K562 (cell line): Measurements from ENCODE around the gene PRSS37. TPM values are rescaled to one million over a fixed set of nuclear protein-coding genes. Genes with fewer than 3 reads are reported as not detected.

Source experiments
- HES1 ChIP-seq: fragments of 450-650 bp; IDR thresholded peaks from 2 replicates; pipeline ENCODE4 v1.6.1; 2016; ENCODE audit warnings: low read depth, mild to moderate bottlenecking, moderate library complexity
- HLTF ChIP-seq: fragments of 450-650 bp; IDR thresholded peaks from 2 replicates; pipeline ENCODE4 v1.6.1; 2016
- KDM1A ChIP-seq, 2 experiments: fragments of 450-650 bp; IDR thresholded peaks; 2 replicates each; pipeline ENCODE4 v1.6.1; 2016; ENCODE audit warnings: mild to moderate bottlenecking in 2 of 2
- KDM5B ChIP-seq: fragments of 200-600 bp; sonication (generic); IDR thresholded peaks from 2 replicates; pipeline ENCODE4 v1.6.1; 2012; ENCODE audit warnings: low read depth, mild to moderate bottlenecking, moderate library complexity, low read length, control low read depth, inconsistent platforms; ENCODE audit not compliant: insufficient replicate concordance
- LEF1 ChIP-seq: fragments of 450-650 bp; IDR thresholded peaks from 2 replicates; pipeline ENCODE4 v1.6.1; 2016; ENCODE audit warnings: mild to moderate bottlenecking
- MBD2 ChIP-seq: sonication (generic); IDR thresholded peaks from 2 replicates; pipeline ENCODE4 v1.6.1; 2016; ENCODE audit warnings: low read depth, borderline replicate concordance
- MXI1 ChIP-seq: IDR thresholded peaks from 2 replicates; pipeline ENCODE4 v1.6.1; 2011; ENCODE audit warnings: low read depth, mild to moderate bottlenecking, improper control_type of control experiment, low read length
- NCOA2 ChIP-seq, 2 experiments: fragments of 450-650 bp; IDR thresholded peaks; 2 replicates each; pipeline ENCODE4 v1.6.1; 2018; ENCODE audit warnings: mild to moderate bottlenecking in 2 of 2, moderate library complexity in 1 of 2; ENCODE audit not compliant: partially characterized antibody in 2 of 2
- POLR2AphosphoS5 ChIP-seq: IDR thresholded peaks from 2 replicates; pipeline ENCODE4 v1.6.1; 2011; ENCODE audit warnings: mild to moderate bottlenecking, low read depth, low read length, moderate library complexity; ENCODE audit not compliant: control insufficient read depth, insufficient read depth
- PTTG1 ChIP-seq: fragments of 450-650 bp; IDR thresholded peaks from 2 replicates; pipeline ENCODE4 v1.6.1; 2016; ENCODE audit warnings: low read depth, mild to moderate bottlenecking, missing genetic modification characterization, missing compliant biosample characterization
- SMC3 ChIP-seq: conservative IDR thresholded peaks from 2 replicates; pipeline ENCODE4 v1.6.1; 2011; ENCODE audit warnings: low read depth, low read length, improper control_type of control experiment; ENCODE audit not compliant: insufficient read depth
- SUPT5H ChIP-seq: fragments of 450-650 bp; IDR thresholded peaks from 2 replicates; pipeline ENCODE4 v1.6.1; 2016
- TRIM24 ChIP-seq, 2 experiments: fragments of 450-650 bp; IDR thresholded peaks; 2 replicates each; pipeline ENCODE4 v1.6.1; 2016
- U2AF2 ChIP-seq: fragments of 200-400 bp; formaldehyde crosslinking; optimal IDR thresholded peaks from 2 replicates; pipeline ENCODE3; 2017; ENCODE audit warnings: low read depth, mild to moderate bottlenecking, low read length
- ZBTB2 ChIP-seq: fragments of 450-650 bp; IDR thresholded peaks from 2 replicates; pipeline ENCODE4 v1.6.1; 2016; ENCODE audit warnings: antibody characterized with exemption
- ZFP36 ChIP-seq: fragments of 150-350 bp; IDR thresholded peaks from 2 replicates; pipeline ENCODE4 v1.6.1; 2018; ENCODE audit warnings: low read length, low read depth; ENCODE audit not compliant: partially characterized antibody
- ZNF609 ChIP-seq: sonication (generic); formaldehyde crosslinking; IDR thresholded peaks from 2 replicates; pipeline ENCODE4 v1.8.1; 2023; ENCODE audit warnings: missing genetic modification reagents, mild to moderate bottlenecking, borderline replicate concordance
- ZNF707 ChIP-seq: fragments of 250-450 bp; sonication (Bioruptor Pico); conservative IDR thresholded peaks from 2 replicates; pipeline ENCODE4 v1.8.0; 2022; ENCODE audit warnings: inconsistent platforms, mild to moderate bottlenecking, moderate library complexity
- polyA plus RNA-seq, 8 experiments: library from polyadenylated mRNA; depleted of rRNA in 4 of 8; stranded (reverse) in 5 of 8; unstranded in 3 of 8; fragments of >200 nt; fragmentation: Nextera tagmentation in 2 of 8; fragmentation: Illumina TruSeq in 1 of 8; extraction: Ambion mirVana in 2 of 8; extraction: Trizol in 1 of 8; gene quantifications; 2 replicates each; pipeline versions ENCODE4 v1.2.1 to v1.2.3, GENCODE V29; 2011 to 2014; ENCODE audit warnings: inconsistent platforms in 1 of 8, missing spikeins in 1 of 8
- total RNA-seq, 7 experiments: library from RNA; depleted of rRNA in 6 of 7; stranded (reverse); fragments of >200 nt in 6 of 7; fragmentation: Illumina TruSeq in 2 of 7; extraction: Trizol in 2 of 7; gene quantifications; 2 replicates each; pipeline versions ENCODE4 v1.2.1 to v1.2.3, GENCODE V29; 2011 to 2021; ENCODE audit warnings: low replicate concordance in 1 of 7

The PRSS37 gene
- total and polyA plus RNA-seq, 9 of the 15 experiments (the other 6 are each of a cell fraction or from before 2014, with no cell fraction given), result not detected

- peak; percentile 34 for TF ChIP-seq ZFP36
- no peak for TF ChIP-seq SMC3
- no peak for TF ChIP-seq HES1
- TF ChIP-seq NCOA2 (IDR thresholded peaks at IDR 0.05; ENCODE audit: partially characterized antibody in 2 of 2), result no peak
- TF ChIP-seq ZBTB2, result no peak
- 0 out of 2 replicates have a peak, but pooled peaks have one; percentile 33 for TF ChIP-seq POLR2AphosphoS5
- no peak for TF ChIP-seq HLTF
- TF ChIP-seq LEF1, result no peak
- no peak for TF ChIP-seq KDM5B
- no peak for TF ChIP-seq SUPT5H
- peak; percentile 19 to 68; a peak in 2 of 4 replicates for TF ChIP-seq TRIM24 (IDR thresholded peaks at IDR 0.05)
- TF ChIP-seq ZNF609 (CRISPR knock-in tag), result no peak
- peak in 1 of 2 experiments; percentile 28; a peak in 1 of 4 replicates for TF ChIP-seq KDM1A (IDR thresholded peaks at IDR 0.05)
- TF ChIP-seq MBD2, result no peak
- no peak for TF ChIP-seq PTTG1
- TF ChIP-seq ZNF707 (CRISPR knock-in tag), result no peak
- TF ChIP-seq MXI1, result no peak
- no peak for TF ChIP-seq U2AF2
- TF ChIP-seq, all 486 proteins: peak for 28
These were observed 2.7 kb downstream of the PRSS37 start (continued) for GRCh38 chr7:141838581-141838980.
